SH-SY5Y (cell line): ENCODE measurements around the gene DNAH8.

ENCODE experiments used
- GATA2 ChIP-seq: IDR thresholded peaks from 2 replicates; pipeline ENCODE4 v1.6.1; 2011; ENCODE audit warnings: mild to moderate bottlenecking, low read depth, low read length
- GATA3 ChIP-seq: IDR thresholded peaks from 2 replicates; pipeline ENCODE4 v1.6.1; 2011; ENCODE audit warnings: low read depth, mild to moderate bottlenecking, low read length, moderate library complexity

DNAH8 gene

GRCh38 chr6:39076623-39077535 lies 361.8 kb downstream of the DNAH8 start:
- TF ChIP-seq GATA3 (no peak), GATA2 (no peak)

- TF ChIP-seq GATA3 (no peak), GATA2 (no peak)
Observed at GRCh38 chr6:39077882-39078594, 362.9 kb downstream of the DNAH8 start.

GRCh38 chr6:39078695-39079094 lies 363.6 kb downstream of the DNAH8 start:
- TF ChIP-seq GATA2, result no peak
- TF ChIP-seq GATA3, result no peak

GRCh38 chr6:39079197-39080125 lies 364.4 kb downstream of the DNAH8 start:
- TF ChIP-seq GATA2, result no peak
- no peak for TF ChIP-seq GATA3
